OCI-LY3 (cell line): ENCODE measurements around the gene CD2AP.

Source experiments
- H2AFZ ChIP-seq: fragments of 200-600, 300-600 bp; shearing (Covaris generic); 2 replicates; pipeline ENCODE4 v1.6.0; 2014; ENCODE audit warnings: antibody characterized with exemption, low read depth, low read length
- H3K27ac ChIP-seq: fragments of 200-600, 300-600 bp; sonication (generic); 2 replicates; pipeline ENCODE4 v1.5.1; 2014; ENCODE audit warnings: mild to moderate bottlenecking, low read length, moderate library complexity, mixed read lengths
- H3K27me3 ChIP-seq: fragments of 200-600, 300-600 bp; sonication (generic); 2 replicates; pipeline ENCODE4 v1.6.1; 2014; ENCODE audit warnings: low read depth, low read length, mixed read lengths
- H3K36me3 ChIP-seq: fragments of 200-600, 300-600 bp; sonication (generic); replicated peaks from 2 replicates; pipeline ENCODE3; 2014; ENCODE audit warnings: low read depth, low read length, mixed read lengths
- H3K4me1 ChIP-seq: fragments of 300-600, 200-600 bp; sonication (generic); 2 replicates; pipeline ENCODE4 v1.6.1; 2014; ENCODE audit warnings: low read length, mixed read lengths
- H3K4me2 ChIP-seq: fragments of 200-600, 300-600 bp; sonication (generic); 2 replicates; pipeline ENCODE4 v1.6.1; 2014; ENCODE audit warnings: low read length, mixed read lengths
- H3K4me3 ChIP-seq: fragments of 300-600, 200-600 bp; sonication (generic); 2 replicates; pipeline ENCODE4 v1.5.1; 2014; ENCODE audit warnings: antibody characterized with exemption, mild to moderate bottlenecking, low read length, moderate library complexity
- H3K79me2 ChIP-seq: fragments of 300-600, 200-600 bp; shearing (Covaris generic); 2 replicates; pipeline ENCODE4 v1.6.1; 2014; ENCODE audit warnings: mild to moderate bottlenecking, low read length, mixed read lengths
- H3K9ac ChIP-seq: fragments of 300-600, 200-600 bp; shearing (Covaris generic); 2 replicates; pipeline ENCODE4 v1.6.0; 2014; ENCODE audit warnings: mild to moderate bottlenecking, low read length, moderate library complexity
- H3K9me3 ChIP-seq: fragments of 200-600, 300-600 bp; shearing (Covaris generic); 2 replicates; pipeline ENCODE4 v1.6.1; 2014; ENCODE audit warnings: low read length, mixed read lengths; ENCODE audit not compliant: insufficient read depth
- H4K20me1 ChIP-seq: fragments of 200-600, 300-600 bp; sonication (generic); 2 replicates; pipeline ENCODE4 v1.6.1; 2016; ENCODE audit warnings: low read length, mixed read lengths; ENCODE audit not compliant: insufficient read depth
- CTCF ChIP-seq: fragments of 200-600, 300-600 bp; sonication (generic); IDR thresholded peaks from 2 replicates; pipeline ENCODE4 v1.5.1; 2014; ENCODE audit warnings: antibody characterized with exemption, low read length, low read depth
- EZH2phosphoT487 ChIP-seq: fragments of 200-600 bp; shearing (Covaris generic); IDR thresholded peaks from 2 replicates; pipeline ENCODE4 v1.6.1; 2018; ENCODE audit warnings: antibody characterized with exemption, mixed run types, low read depth

Gene CD2AP

DNA sequence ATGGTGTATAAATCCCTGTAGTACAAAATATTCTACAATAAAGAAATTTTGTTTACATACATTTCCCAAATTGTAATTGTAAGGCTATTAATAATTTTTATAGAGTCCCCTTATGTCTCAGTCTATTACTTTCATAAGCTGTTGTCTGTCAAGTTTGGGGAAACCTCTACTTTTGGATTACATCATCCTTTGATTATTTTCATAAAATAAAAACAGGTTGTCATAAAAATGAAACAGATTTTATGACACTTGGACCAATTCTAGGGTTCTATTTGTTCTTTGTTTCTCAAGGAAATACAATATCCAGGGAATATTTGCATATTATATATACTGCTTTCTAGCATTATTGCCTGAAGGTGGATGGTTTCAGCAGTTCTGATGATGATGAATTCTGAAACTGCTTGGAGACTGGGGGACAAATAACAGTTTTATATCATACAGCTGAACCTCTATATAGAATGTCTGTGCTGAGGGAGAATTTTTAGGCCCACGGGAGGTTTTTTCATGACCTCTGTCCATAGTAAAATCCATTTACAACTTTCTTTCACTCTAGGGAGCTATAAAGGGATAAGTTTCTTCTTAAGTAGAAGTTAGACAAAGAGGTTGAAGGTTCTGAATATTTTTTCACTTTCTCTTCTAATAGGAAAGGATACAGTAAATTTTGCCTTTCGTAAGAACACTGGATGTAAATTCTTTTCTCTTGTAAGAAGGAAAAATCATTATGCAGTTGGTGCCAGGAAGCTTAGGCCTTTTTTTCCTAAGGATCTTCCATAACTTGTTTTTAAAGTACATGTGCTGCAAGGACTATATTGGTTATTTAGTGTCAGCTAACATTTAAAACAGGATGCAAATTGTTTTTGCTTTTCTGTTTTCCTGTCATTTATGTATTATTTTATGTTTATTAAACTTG lies 58.0 kb downstream of the CD2AP start:
- Histone ChIP-seq H3K27me3 (no peaks in the 10 kb centered on the region), H3K4me1 (peaks cover 19% of the 10 kb centered on the region), H2AFZ (no peak overlapping the region), H3K27ac (no peak overlapping the region), H3K9me3 (no peaks in the 10 kb centered on the region), H3K4me3 (no peak overlapping the region), H3K36me3 (peaks cover 35% of the 10 kb centered on the region), H3K79me2 (peaks cover 30% of the 10 kb centered on the region), H4K20me1 (peaks cover 28% of the 10 kb centered on the region), H3K4me2 (no peak overlapping the region), H3K9ac (no peak overlapping the region)
- TF ChIP-seq EZH2phosphoT487, result no peak
- no peak for TF ChIP-seq CTCF

GRCh38 chr6:47536816-47537401 lies 59.3 kb downstream of the CD2AP start:
- Histone ChIP-seq H3K9ac (no peak overlapping the region), H3K4me2 (no peak overlapping the region), H3K36me3 (peaks cover 35% of the 10 kb centered on the region), H3K4me1 (peaks cover 19% of the 10 kb centered on the region), H3K27me3 (no peaks in the 10 kb centered on the region), H2AFZ (no peak overlapping the region), H3K27ac (no peak overlapping the region), H3K79me2 (peaks cover 25% of the 10 kb centered on the region), H3K9me3 (no peaks in the 10 kb centered on the region), H4K20me1 (peaks cover 27% of the 10 kb centered on the region), H3K4me3 (no peak overlapping the region)
- no peak for TF ChIP-seq EZH2phosphoT487
- no peak for TF ChIP-seq CTCF

- Histone ChIP-seq H3K4me1 (no peaks in the 10 kb centered on the region), H4K20me1 (0 out of 2 replicates have a peak, but pooled peaks cover 4% of the 10 kb centered on the region), H3K9me3 (no peaks in the 10 kb centered on the region), H3K27ac (no peak overlapping the region), H3K4me3 (no peak overlapping the region), H3K27me3 (no peaks in the 10 kb centered on the region), H3K36me3 (peaks cover 39% of the 10 kb centered on the region), H3K79me2 (peaks cover 20% of the 10 kb centered on the region), H3K9ac (no peak overlapping the region), H2AFZ (no peak overlapping the region), H3K4me2 (no peak overlapping the region)
- no peak for TF ChIP-seq EZH2phosphoT487
- no peak for TF ChIP-seq CTCF
Measured at GRCh38 chr6:47545223-47545622, 67.6 kb downstream of the CD2AP start.

DNA sequence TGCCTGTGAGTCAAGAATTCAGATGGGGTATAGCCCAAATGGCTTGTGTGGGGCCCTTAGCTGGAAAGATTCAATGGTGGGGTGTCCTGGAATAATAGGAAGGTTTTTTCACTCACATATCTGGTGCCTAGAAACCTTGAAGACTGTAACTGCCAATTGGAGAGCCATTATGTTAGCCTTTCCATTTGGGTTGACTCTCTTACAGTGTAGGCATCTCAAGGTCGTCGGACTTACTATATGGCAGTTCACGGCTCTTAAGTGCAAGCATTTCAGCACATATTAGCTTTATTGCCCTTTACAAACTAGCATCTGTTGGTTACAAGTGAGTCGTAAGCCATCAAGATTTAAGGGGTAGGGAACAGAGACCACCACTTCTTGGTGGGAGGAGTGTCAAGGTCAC lies 74.1 kb downstream of the CD2AP start:
- TF ChIP-seq EZH2phosphoT487 (no peak), CTCF (no peak)
- no peaks in the 10 kb centered on the region for H3K27me3 ChIP-seq
- H3K4me2 ChIP-seq, result no peak overlapping the region
- peaks cover 11% of the 10 kb centered on the region for H4K20me1 ChIP-seq
- H3K9me3 ChIP-seq, result no peaks in the 10 kb centered on the region
- H3K27ac ChIP-seq, result no peak overlapping the region
- H3K79me2 ChIP-seq, result peaks cover 8% of the 10 kb centered on the region; the same call in 1 of the 2 replicates
- peaks cover 39% of the 10 kb centered on the region for H3K36me3 ChIP-seq
- no peaks in the 10 kb centered on the region for H3K4me1 ChIP-seq
- no peak overlapping the region for H2AFZ ChIP-seq
- no peak overlapping the region for H3K4me3 ChIP-seq
- no peak overlapping the region for H3K9ac ChIP-seq
